Caco-2 (cell line): ENCODE results near the gene FTCD. TPM values are rescaled to one million over a fixed set of nuclear protein-coding genes. Genes with fewer than 3 reads are reported as not detected.

Experiments used
- BruUV-seq: library from RNA; stranded (reverse); fragments of 400-500 nt; replicated peaks from 2 replicates; lab custom pipeline; 2021; lab: Mats Ljungman, UMichigan
- CTCF ChIA-PET: fragments of 300-600 bp; sonication (Branson Sonifier 250); formaldehyde crosslinking; loops from one replicate; lab custom pipeline; 2022; ENCODE audit warnings: antibody characterized with exemption; lab: Charles Lee
- POLR2A ChIA-PET: fragments of 300-600 bp; sonication (Branson Sonifier 250); formaldehyde crosslinking; loops from one replicate; lab custom pipeline; 2022; ENCODE audit warnings: antibody characterized with exemption; lab: Charles Lee
- DNase-seq, 2 experiments: peaks; one replicate each; pipeline versions ENCODE4 v3.0.0 to v3.0.0-alpha.2; 2020 to 2022
- H3K27me3 ChIP-seq: replicated peaks from 2 replicates; pipeline ENCODE4 v1.6.0; 2011; ENCODE audit warnings: low read length; ENCODE audit not compliant: control insufficient read depth, insufficient read depth
- H3K36me3 ChIP-seq: 2 replicates; pipeline ENCODE4 v1.5.1; 2011; ENCODE audit warnings: low read length; ENCODE audit not compliant: control insufficient read depth, insufficient read depth
- H3K4me1 ChIP-seq: fragments of 250-450 bp; sonication (Bioruptor Pico); 2 replicates; pipeline ENCODE4 v1.5.1; 2020; ENCODE audit warnings: mild to moderate bottlenecking
- H3K4me3 ChIP-seq: 2 replicates; pipeline ENCODE4 v1.5.1; 2011; ENCODE audit warnings: low read depth, mild to moderate bottlenecking, control low read depth, low read length
- H3K9me3 ChIP-seq: fragments of 250-450 bp; sonication (Bioruptor Pico); 2 replicates; pipeline ENCODE4 v1.5.1; 2020; ENCODE audit warnings: mild to moderate bottlenecking, moderate library complexity
- H3K27ac Mint-ChIP-seq: one replicate; pipeline ENCODE4 v1.8.0; 2022; ENCODE audit warnings: mixed read lengths; ENCODE audit not compliant: unreplicated experiment
- H3K27me3 Mint-ChIP-seq: one replicate; pipeline ENCODE4 v1.8.0; 2022; ENCODE audit warnings: mixed read lengths; ENCODE audit not compliant: insufficient read depth, unreplicated experiment
- H3K36me3 Mint-ChIP-seq: one replicate; pipeline ENCODE4 v1.8.0; 2022; ENCODE audit warnings: mild to moderate bottlenecking, mixed read lengths; ENCODE audit not compliant: insufficient read depth, unreplicated experiment
- H3K4me1 Mint-ChIP-seq: one replicate; pipeline ENCODE4 v1.8.0; 2022; ENCODE audit warnings: low read depth, mixed read lengths; ENCODE audit not compliant: unreplicated experiment
- H3K4me3 Mint-ChIP-seq: one replicate; pipeline ENCODE4 v1.8.0; 2022; ENCODE audit warnings: mild to moderate bottlenecking, moderate library complexity, mixed read lengths; ENCODE audit not compliant: unreplicated experiment
- H3K9me3 Mint-ChIP-seq: one replicate; pipeline ENCODE4 v1.8.0; 2022; ENCODE audit warnings: mixed read lengths; ENCODE audit not compliant: unreplicated experiment
- CTCF ChIP-seq, 2 experiments: fragments of 200-600 bp in 1 of 2; IDR thresholded peaks; 1 replicate in 1 of 2; 2 replicates in 1 of 2; pipeline versions ENCODE4 v1.5.1 to v1.8.0; 2011 to 2022; ENCODE audit warnings: antibody characterized with exemption in 1 of 2, control low read depth in 1 of 2, inconsistent platforms in 1 of 2, low read depth in 1 of 2, low read length in 1 of 2, mild to moderate bottlenecking in 1 of 2, moderate library complexity in 1 of 2; ENCODE audit not compliant: insufficient read depth in 1 of 2, severe bottlenecking in 1 of 2, unreplicated experiment in 1 of 2
- intact Hi-C: fragments of 100-400 bp; cut with micrococcal nuclease; formaldehyde crosslinking; loops from one replicate; pipeline ENCODE4 v1.10.0; 2022; ENCODE audit not compliant: unreplicated experiment
- total RNA-seq: library from RNA; stranded (reverse); gene quantifications from 2 replicates; pipeline ENCODE4 v1.2.3, GENCODE V29; 2022

FTCD gene
- total RNA-seq, 1 experiment from 2014 or later: 3.5 TPM

GRCh38 chr21:46128106-46128932, 27.1 kb downstream of the FTCD start:
- DNase-seq: peak in 1 of 2 experiments; percentile 21
- H3K27me3 ChIP-seq: no peaks in the 10 kb centered on the region
- Mint-ChIP-seq H3K9me3 (no peaks in the 10 kb centered on the region), H3K4me3 (no peak overlapping the region), H3K27ac (no peak overlapping the region), H3K4me1 (no peaks in the 10 kb centered on the region), H3K27me3 (no peaks in the 10 kb centered on the region), H3K36me3 (no peaks in the 10 kb centered on the region)
- BruUV-seq: no TSS peak
- no peaks in the 10 kb centered on the region for H3K36me3 ChIP-seq
- TF ChIP-seq CTCF (IDR thresholded peaks at IDR 0.05; ENCODE audit: insufficient read depth in 1 of 2, low read depth in 1 of 2, low read length in 1 of 2, severe bottlenecking in 1 of 2, unreplicated experiment in 1 of 2): no peak
- CTCF ChIA-PET: interaction anchor here (2.7 kb wide), 1 partner anchor 15 kb away, joined by 7 read pairs; no protein-coding TSS in a partner anchor
- H3K9me3 ChIP-seq: no peaks in the 10 kb centered on the region
- H3K4me3 ChIP-seq: no peak overlapping the region
- intact Hi-C loops: no loop called here
- POLR2A ChIA-PET: no interaction called here
- H3K4me1 ChIP-seq: no peaks in the 10 kb centered on the region

- no peak overlapping the region for H3K4me3 Mint-ChIP-seq
- DNase-seq: peak in 1 of 2 experiments; percentile 29
- no peak overlapping the region for H3K27ac Mint-ChIP-seq
- POLR2A ChIA-PET: no interaction called here
- no TSS peak for BruUV-seq
- intact Hi-C loops: no loop called here
- CTCF ChIA-PET: interaction anchor here (0.5 to 2.7 kb wide), 3 partner anchors 16 to 338 kb away, joined by 3 to 7 read pairs (median 3); no protein-coding TSS in a partner anchor
- H3K4me1 ChIP-seq: no peaks in the 10 kb centered on the region
- no peak for TF ChIP-seq CTCF (IDR thresholded peaks at IDR 0.05; ENCODE audit: insufficient read depth in 1 of 2, low read depth in 1 of 2, low read length in 1 of 2, severe bottlenecking in 1 of 2, unreplicated experiment in 1 of 2)
- no peaks in the 10 kb centered on the region for H3K27me3 ChIP-seq
- no peaks in the 10 kb centered on the region for H3K36me3 Mint-ChIP-seq
- no peaks in the 10 kb centered on the region for H3K27me3 Mint-ChIP-seq
- H3K9me3 ChIP-seq: no peaks in the 10 kb centered on the region
- no peaks in the 10 kb centered on the region for H3K36me3 ChIP-seq
- no peak overlapping the region for H3K4me3 ChIP-seq
- H3K9me3 Mint-ChIP-seq: no peaks in the 10 kb centered on the region
- no peaks in the 10 kb centered on the region for H3K4me1 Mint-ChIP-seq
Observed at GRCh38 chr21:46127239-46128105, 27.9 kb downstream of the FTCD start.
